Prostate gland (tissue), 2 donors: ENCODE data around the gene CDH8.
"Not testable (repeated sequence)": the region's sequence is repeated elsewhere in the genome, so short reads cannot be mapped to it uniquely, and the experiment has no call there.

Source experiments
- CTCF ChIP-seq, 4 experiments: fragments of 200-600 bp in 2 of 4; fragments of 450-650 bp in 2 of 4; sonication (generic) in 2 of 4; IDR thresholded peaks; 1 replicate in 3 of 4; 2 replicates in 1 of 4; pipeline ENCODE4 v1.5.1; 2016 to 2019; ENCODE audit warnings: antibody characterized with exemption in 4 of 4, mild to moderate bottlenecking in 2 of 4, moderate library complexity in 2 of 4
- POLR2A ChIP-seq: fragments of 450-650 bp; IDR thresholded peaks from one replicate; pipeline ENCODE4 v1.6.1; 2016; ENCODE audit warnings: antibody characterized with exemption, mild to moderate bottlenecking
- POLR2AphosphoS5 ChIP-seq: sonication (generic); formaldehyde crosslinking; IDR thresholded peaks from one replicate; pipeline ENCODE4 v1.6.1; 2017; ENCODE audit warnings: antibody characterized with exemption

GRCh38 chr16:61781855-61782254 is 254.4 kb downstream of the CDH8 start:
- TF ChIP-seq CTCF (IDR thresholded peaks at IDR 0.05); POLR2A; POLR2AphosphoS5: not testable (repeated sequence)
